DMS114 treated with DMSO at 0.1 percent for 48 hours (cell line): ENCODE measurements around the gene PLCD1.

Source experiments
- DNase-seq: peaks from one replicate; lab custom pipeline; 2025; ENCODE audit not compliant: unreplicated experiment; lab: John Stamatoyannopoulos, UW

PLCD1 gene

GRCh38 chr3:38017445-38018295, 11.8 kb downstream of the PLCD1 start:
- no peak for DNase-seq

GRCh38 chr3:38016847-38017444, 12.5 kb downstream of the PLCD1 start:
- DNase-seq: no peak

- DNase-seq: no peak
Measured at GRCh38 chr3:38016410-38016809, 13.0 kb downstream of the PLCD1 start.

- no peak for DNase-seq
Measured at GRCh38 chr3:38015984-38016383, 13.5 kb downstream of the PLCD1 start.

- DNase-seq: no peak
Measured at GRCh38 chr3:38015485-38015884, 14.0 kb downstream of the PLCD1 start.

GRCh38 chr3:38011111-38011510, 18.3 kb downstream of the PLCD1 start:
- DNase-seq: no peak

- no peak for DNase-seq
Measured at GRCh38 chr3:38009807-38010591, 19.4 kb downstream of the PLCD1 start.

GRCh38 chr3:38008971-38009580, 20.4 kb downstream of the PLCD1 start:
- DNase-seq: no peak

GRCh38 chr3:38008191-38008701, 21.2 kb downstream of the PLCD1 start:
- DNase-seq: no peak

GRCh38 chr3:38007754-38008090, 21.7 kb downstream of the PLCD1 start:
- no peak for DNase-seq

- no peak for DNase-seq
Measured at GRCh38 chr3:38006445-38006995, 22.9 kb downstream of the PLCD1 start.

- no peak for DNase-seq
Measured at GRCh38 chr3:38006031-38006430, 23.4 kb downstream of the PLCD1 start.

- DNase-seq: no peak
Measured at GRCh38 chr3:38005076-38006020, 24.1 kb downstream of the PLCD1 start.

GRCh38 chr3:38004415-38005075, 24.9 kb downstream of the PLCD1 start:
- peak; percentile 21 for DNase-seq

- no peak for DNase-seq
Measured at GRCh38 chr3:38003817-38004414, 25.5 kb downstream of the PLCD1 start.

GRCh38 chr3:38003371-38003816, 26.0 kb downstream of the PLCD1 start:
- DNase-seq: no peak

- no peak for DNase-seq
Measured at GRCh38 chr3:38002940-38003339, 26.5 kb downstream of the PLCD1 start.

- DNase-seq: no peak
Measured at GRCh38 chr3:38002291-38002876, 27.1 kb downstream of the PLCD1 start.
